ENCODE measurements around the gene CAMSAP2. TPM values are rescaled to one million over a fixed set of nuclear protein-coding genes. Genes with fewer than 3 reads are reported as not detected.

The CAMSAP2 gene
- total RNA-seq, 2 experiments from 2014 or later: 3.0 to 4.1 TPM

GRCh38 chr1:200866116-200866515, 127.4 kb downstream of the CAMSAP2 start:
- intact Hi-C loops (cut with micrococcal nuclease): loop anchor here (1.0 to 5.0 kb wide), 6 partner anchors 14 to 239 kb away; no protein-coding TSS in a partner anchor
- no peak for DNase-seq
- no peak overlapping the region for H3K4me3 Mint-ChIP-seq
- CTCF ChIA-PET: interaction anchor here (1.1 to 2.2 kb wide), 3 partner anchors 10 to 23 kb away, joined by 3 to 18 read pairs (median 7); no protein-coding TSS in a partner anchor
- H3K9me3 Mint-ChIP-seq: no peaks in the 10 kb centered on the region
- no peak overlapping the region for H3K27ac Mint-ChIP-seq
- H3K4me1 Mint-ChIP-seq (ENCODE audit: low read depth): peaks cover 62% of the 10 kb centered on the region
- POLR2A ChIA-PET: interaction anchor here (0.6 to 1.5 kb wide), 4 partner anchors 9 to 23 kb away, joined by 3 to 15 read pairs (median 5); no protein-coding TSS in a partner anchor
- peaks cover 21% of the 10 kb centered on the region for H3K27me3 Mint-ChIP-seq
- H3K36me3 Mint-ChIP-seq: peaks cover 4% of the 10 kb centered on the region

GRCh38 chr1:200866521-200866920, 127.8 kb downstream of the CAMSAP2 start:
- no peaks in the 10 kb centered on the region for H3K9me3 Mint-ChIP-seq
- peak; percentile 81 for DNase-seq
- ChIA-PET CTCF (interaction anchor here (1.1 to 2.2 kb wide), 4 partner anchors 9 to 105 kb away, joined by 3 to 18 read pairs (median 5); no protein-coding TSS in a partner anchor), POLR2A (interaction anchor here (0.6 to 1.5 kb wide), 4 partner anchors 10 to 22 kb away, joined by 3 to 15 read pairs (median 5); no protein-coding TSS in a partner anchor)
- H3K27ac Mint-ChIP-seq: no peak overlapping the region
- peaks cover 25% of the 10 kb centered on the region for H3K27me3 Mint-ChIP-seq
- H3K36me3 Mint-ChIP-seq: peaks cover 4% of the 10 kb centered on the region
- intact Hi-C loops (cut with micrococcal nuclease): loop anchor here (1.0 to 5.0 kb wide), 6 partner anchors 14 to 239 kb away; no protein-coding TSS in a partner anchor
- H3K4me1 Mint-ChIP-seq (ENCODE audit: low read depth): peaks cover 66% of the 10 kb centered on the region
- H3K4me3 Mint-ChIP-seq: no peak overlapping the region

DNA sequence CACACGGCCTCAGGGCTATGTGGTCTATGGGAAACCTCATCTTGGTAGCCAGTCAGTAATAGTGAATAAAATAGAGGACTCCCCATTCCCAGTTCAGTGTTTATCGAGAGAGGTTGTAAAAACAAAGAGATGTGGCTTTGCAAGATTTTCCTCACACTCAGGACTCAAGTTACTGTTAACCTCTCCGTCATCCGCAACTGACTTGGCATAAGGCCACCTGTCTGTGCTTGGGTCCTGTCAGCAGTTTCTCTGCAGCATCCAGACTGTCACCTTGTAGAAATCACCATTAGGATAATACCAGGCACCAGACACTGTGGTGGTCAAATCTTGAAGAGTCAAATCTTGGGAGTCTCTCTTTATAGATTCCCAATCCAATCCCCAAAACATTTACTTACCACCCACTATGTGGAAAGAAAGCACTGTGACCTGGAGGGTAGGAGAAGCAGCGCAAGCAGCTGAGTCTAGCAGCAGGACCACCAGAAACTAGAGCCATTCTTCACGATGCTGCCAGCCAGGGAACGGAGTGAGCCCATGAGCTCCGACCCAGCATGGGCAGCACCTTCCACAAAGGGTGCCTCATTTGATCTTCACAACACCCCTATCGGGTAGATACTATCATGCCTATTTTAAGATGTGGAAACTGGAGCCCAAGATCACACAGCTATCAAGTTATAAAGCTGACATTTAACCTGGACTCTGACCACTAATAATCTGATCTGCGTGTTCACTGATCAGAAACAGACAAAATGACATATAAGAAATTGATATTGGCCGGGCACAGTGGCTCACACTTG, 128.5 kb downstream of the CAMSAP2 start:
- intact Hi-C loops (cut with micrococcal nuclease): loop anchor here (2.0 to 5.0 kb wide), 4 partner anchors 38 to 240 kb away; no protein-coding TSS in a partner anchor
- Mint-ChIP-seq H3K9me3 (no peaks in the 10 kb centered on the region), H3K4me1 (ENCODE audit: low read depth) (peaks cover 68% of the 10 kb centered on the region), H3K27me3 (peaks cover 29% of the 10 kb centered on the region), H3K36me3 (peaks cover 4% of the 10 kb centered on the region), H3K27ac (no peak overlapping the region), H3K4me3 (no peak overlapping the region)
- ChIA-PET CTCF (interaction anchor here (0.5 to 2.2 kb wide), 5 partner anchors 8 to 245 kb away, joined by 3 to 18 read pairs (median 4); no protein-coding TSS in a partner anchor), POLR2A (interaction anchor here (1.2 to 1.5 kb wide), 2 partner anchors 11 to 22 kb away, joined by 7 to 15 read pairs; no protein-coding TSS in a partner anchor)
- DNase-seq: peak; percentile 55

GRCh38 chr1:200869376-200869752, 130.7 kb downstream of the CAMSAP2 start:
- no peak for DNase-seq
- intact Hi-C loops (cut with micrococcal nuclease): loop anchor here (5.0 kb wide), 3 partner anchors 57 to 242 kb away; no protein-coding TSS in a partner anchor
- CTCF ChIA-PET: interaction anchor here (0.6 to 1.6 kb wide), 4 partner anchors 11 to 247 kb away, joined by 3 to 4 read pairs (median 4); no protein-coding TSS in a partner anchor
- H3K27ac Mint-ChIP-seq: no peak overlapping the region
- peaks cover 3% of the 10 kb centered on the region for H3K36me3 Mint-ChIP-seq
- peaks cover 34% of the 10 kb centered on the region for H3K27me3 Mint-ChIP-seq
- no peak overlapping the region for H3K4me3 Mint-ChIP-seq
- peaks cover 57% of the 10 kb centered on the region for H3K4me1 Mint-ChIP-seq (ENCODE audit: low read depth)
- no peaks in the 10 kb centered on the region for H3K9me3 Mint-ChIP-seq
- POLR2A ChIA-PET: interaction anchor here (1.1 kb wide), 1 partner anchor 20 kb away, joined by 10 read pairs; no protein-coding TSS in a partner anchor

DNA sequence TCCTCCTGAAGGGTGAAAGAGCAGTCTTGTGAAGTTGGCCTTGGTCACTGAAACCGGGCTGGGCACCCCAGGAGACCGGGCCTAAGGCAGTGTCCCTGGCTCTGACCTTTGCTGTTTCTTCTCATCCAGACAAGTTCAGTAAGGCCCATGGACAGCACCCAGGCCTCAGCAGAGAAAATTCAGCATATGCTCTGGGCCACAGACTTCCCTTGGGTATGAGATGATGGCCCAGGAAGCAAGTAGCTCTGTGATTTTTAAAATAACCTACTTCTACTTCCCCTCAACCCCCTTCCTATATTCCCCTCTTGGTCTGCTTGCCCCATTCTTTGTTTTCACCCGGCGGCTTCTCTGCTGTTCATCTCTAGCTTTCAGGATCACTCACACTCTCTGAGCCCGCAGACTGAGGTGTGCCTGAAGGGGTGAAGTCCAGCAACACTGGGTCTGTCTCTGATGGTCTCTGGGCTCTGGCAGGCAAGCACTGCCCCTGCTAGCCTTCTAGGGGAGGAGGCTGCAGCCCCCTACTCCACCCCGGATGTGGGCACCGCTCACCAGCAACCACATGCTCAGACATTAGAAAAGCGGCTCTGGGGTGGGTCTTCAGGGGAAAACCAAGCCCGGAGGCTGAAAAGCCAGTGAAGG, 131.2 kb downstream of the CAMSAP2 start:
- DNase-seq: peak; percentile 75
- ChIA-PET CTCF (interaction anchor here (0.6 to 1.6 kb wide), 4 partner anchors 9 to 248 kb away, joined by 3 to 4 read pairs (median 4); no protein-coding TSS in a partner anchor), POLR2A (interaction anchor here (0.6 to 1.1 kb wide), 2 partner anchors 20 to 60 kb away, joined by 3 to 10 read pairs; no protein-coding TSS in a partner anchor)
- no peaks in the 10 kb centered on the region for H3K9me3 Mint-ChIP-seq
- H3K27ac Mint-ChIP-seq: no peak overlapping the region
- H3K27me3 Mint-ChIP-seq: peaks cover 37% of the 10 kb centered on the region
- H3K4me3 Mint-ChIP-seq: no peak overlapping the region
- peaks cover 60% of the 10 kb centered on the region for H3K4me1 Mint-ChIP-seq (ENCODE audit: low read depth)
- intact Hi-C loops (cut with micrococcal nuclease): loop anchor here (1.0 to 5.0 kb wide), 5 partner anchors 8 to 243 kb away; no protein-coding TSS in a partner anchor
- H3K36me3 Mint-ChIP-seq: peaks cover 3% of the 10 kb centered on the region

GRCh38 chr1:200872446-200873115, 133.9 kb downstream of the CAMSAP2 start, which contains the start of gene GPR25:
GPR25 (plus strand) TSS chr1:200872981; CDS start chr1:200873038, 57 bp downstream.
- intact Hi-C loops (cut with micrococcal nuclease): no loop called here
- peaks cover 42% of the 10 kb centered on the region for H3K27me3 Mint-ChIP-seq
- H3K9me3 Mint-ChIP-seq: no peaks in the 10 kb centered on the region
- no peak within 1 kb of the TSS for H3K4me3 Mint-ChIP-seq
- H3K27ac Mint-ChIP-seq: no peak within 1 kb of the TSS
- no peaks in the 10 kb centered on the region for H3K36me3 Mint-ChIP-seq
- ChIA-PET POLR2A (interaction anchor here (1.9 kb wide), 1 partner anchor 16 kb away, joined by 4 read pairs; no protein-coding TSS in a partner anchor), CTCF (interaction anchor here (0.6 kb wide), 1 partner anchor 104 kb away, joined by 3 read pairs; no protein-coding TSS in a partner anchor)
- DNase-seq: no peak
- H3K4me1 Mint-ChIP-seq (ENCODE audit: low read depth): peaks cover 54% of the 10 kb centered on the region

- no peak for DNase-seq
- Mint-ChIP-seq H3K27ac (no peak overlapping the region), H3K4me1 (ENCODE audit: low read depth) (peaks cover 59% of the 10 kb centered on the region), H3K4me3 (no peak overlapping the region), H3K27me3 (peaks cover 41% of the 10 kb centered on the region), H3K36me3 (no peaks in the 10 kb centered on the region), H3K9me3 (no peaks in the 10 kb centered on the region)
- POLR2A ChIA-PET: interaction anchor here (1.9 kb wide), 1 partner anchor 15 kb away, joined by 4 read pairs; no protein-coding TSS in a partner anchor
- CTCF ChIA-PET: interaction anchor here (0.6 kb wide), 1 partner anchor 105 kb away, joined by 3 read pairs; no protein-coding TSS in a partner anchor
- intact Hi-C loops (cut with micrococcal nuclease): no loop called here
These were observed 134.5 kb downstream of the CAMSAP2 start for GRCh38 chr1:200873116-200873670.

DNA sequence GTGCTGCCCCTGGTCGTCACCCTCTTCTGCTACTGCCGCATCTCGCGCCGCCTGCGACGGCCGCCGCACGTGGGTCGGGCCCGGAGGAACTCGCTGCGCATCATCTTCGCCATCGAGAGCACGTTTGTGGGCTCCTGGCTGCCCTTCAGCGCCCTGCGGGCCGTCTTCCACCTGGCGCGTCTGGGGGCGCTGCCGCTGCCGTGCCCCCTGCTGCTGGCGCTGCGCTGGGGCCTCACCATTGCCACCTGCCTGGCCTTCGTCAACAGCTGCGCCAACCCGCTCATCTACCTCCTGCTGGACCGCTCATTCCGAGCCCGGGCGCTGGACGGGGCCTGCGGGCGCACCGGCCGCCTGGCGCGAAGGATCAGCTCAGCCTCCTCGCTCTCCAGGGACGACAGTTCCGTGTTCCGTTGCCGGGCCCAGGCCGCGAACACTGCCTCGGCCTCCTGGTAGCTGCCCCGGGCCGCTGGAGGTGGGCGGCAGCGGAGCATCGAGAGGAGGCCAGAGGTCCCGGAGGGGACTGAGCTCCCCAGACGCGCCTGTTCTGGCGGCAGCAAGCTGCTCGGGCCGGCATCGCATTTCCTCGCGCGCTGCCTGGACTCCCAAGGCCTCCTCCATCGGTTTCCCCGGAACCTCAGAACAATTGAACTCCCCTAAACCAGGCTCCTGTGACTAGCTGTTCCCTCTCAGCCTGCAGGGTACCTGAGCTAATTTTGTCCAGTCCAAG, 135.1 kb downstream of the CAMSAP2 start:
- Mint-ChIP-seq H3K36me3 (no peaks in the 10 kb centered on the region), H3K9me3 (no peaks in the 10 kb centered on the region), H3K27ac (no peak overlapping the region), H3K27me3 (peaks cover 44% of the 10 kb centered on the region), H3K4me3 (no peak overlapping the region), H3K4me1 (ENCODE audit: low read depth) (peaks cover 65% of the 10 kb centered on the region)
- ChIA-PET CTCF (no interaction called here), POLR2A (no interaction called here)
- intact Hi-C loops (cut with micrococcal nuclease): no loop called here
- DNase-seq: no peak

GRCh38 chr1:200874694-200875093, 136.0 kb downstream of the CAMSAP2 start:
- CTCF ChIA-PET: no interaction called here
- Mint-ChIP-seq H3K27ac (no peak overlapping the region), H3K9me3 (no peaks in the 10 kb centered on the region), H3K36me3 (no peaks in the 10 kb centered on the region), H3K27me3 (peaks cover 44% of the 10 kb centered on the region), H3K4me1 (ENCODE audit: low read depth) (peaks cover 60% of the 10 kb centered on the region), H3K4me3 (peak overlapping the region; percentile 5)
- intact Hi-C loops (cut with micrococcal nuclease): loop anchor here (5.0 kb wide), 1 partner anchor 402 kb away; no protein-coding TSS in a partner anchor
- DNase-seq: no peak
- POLR2A ChIA-PET: interaction anchor here (0.6 kb wide), 1 partner anchor 218 kb away, joined by 5 read pairs; no protein-coding TSS in a partner anchor

DNA sequence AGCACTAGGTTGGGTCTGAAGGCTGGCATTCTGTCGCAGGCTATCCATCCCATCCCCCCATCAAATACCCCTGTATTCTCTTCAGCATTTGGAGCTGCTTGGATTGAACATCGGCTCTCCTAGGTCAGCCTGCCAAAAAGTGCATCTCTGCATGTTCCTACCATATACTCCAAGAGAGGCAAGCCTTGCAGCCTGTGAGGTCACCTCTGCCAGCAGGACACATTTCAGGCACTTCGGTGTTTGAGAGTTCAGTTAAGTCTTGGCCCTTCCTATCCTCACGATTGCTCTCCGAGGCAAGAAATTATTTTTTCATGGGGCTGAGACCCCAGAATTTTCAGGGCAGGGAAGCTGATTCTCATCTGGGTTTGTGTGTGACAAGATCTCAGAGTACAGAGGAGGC, 136.7 kb downstream of the CAMSAP2 start:
- ChIA-PET CTCF (interaction anchor here (0.7 to 1.0 kb wide), 2 partner anchors 9 to 30 kb away, joined by 3 read pairs; no protein-coding TSS in a partner anchor), POLR2A (interaction anchor here (0.6 kb wide), 1 partner anchor 219 kb away, joined by 5 read pairs; no protein-coding TSS in a partner anchor)
- Mint-ChIP-seq H3K4me1 (ENCODE audit: low read depth) (peaks cover 60% of the 10 kb centered on the region), H3K4me3 (no peak overlapping the region), H3K36me3 (no peaks in the 10 kb centered on the region), H3K27ac (no peak overlapping the region), H3K27me3 (peaks cover 44% of the 10 kb centered on the region), H3K9me3 (no peaks in the 10 kb centered on the region)
- DNase-seq: no peak
- intact Hi-C loops (cut with micrococcal nuclease): loop anchor here (5.0 kb wide), 1 partner anchor 403 kb away; no protein-coding TSS in a partner anchor
